GM12891 (cell line): ENCODE measurements around the gene JMY.

ENCODE experiments used
- DNase-seq: peaks from one replicate; pipeline ENCODE4 v3.0.0; 2011; ENCODE audit warnings: low spot score; ENCODE audit not compliant: insufficient read length
- FAIRE-seq: peaks from 2 replicates; lab custom pipeline; 2011; peaks lifted over from hg19 to GRCh38; lab: Jason Lieb, UNC
- PAX5 ChIP-seq: IDR thresholded peaks from 2 replicates; pipeline ENCODE4 v1.6.1; 2011; ENCODE audit warnings: low read length, moderate library complexity, mild to moderate bottlenecking; ENCODE audit not compliant: insufficient read depth, severe bottlenecking
- POLR2A ChIP-seq: IDR thresholded peaks from 2 replicates; pipeline ENCODE4 v1.6.1; 2011; ENCODE audit warnings: low read depth, low read length, control low read depth
- POLR2AphosphoS5 ChIP-seq: IDR thresholded peaks from 2 replicates; pipeline ENCODE4 v1.6.1; 2011; ENCODE audit warnings: low read depth, low read length, control low read depth
- POU2F2 ChIP-seq: IDR thresholded peaks from 2 replicates; pipeline ENCODE4 v1.6.1; 2011; ENCODE audit warnings: low read depth, mild to moderate bottlenecking, control low read depth, low read length, moderate library complexity
- SPI1 ChIP-seq: IDR thresholded peaks from 2 replicates; pipeline ENCODE4 v1.6.1; 2011; ENCODE audit warnings: low read depth, low read length, control low read depth
- TAF1 ChIP-seq: IDR thresholded peaks from 2 replicates; pipeline ENCODE4 v1.6.1; 2011; ENCODE audit warnings: low read depth, low read length, control low read depth

JMY gene

GRCh38 chr5:79205965-79206364 lies 30.0 kb upstream of the JMY start:
- no peak for DNase-seq
- FAIRE-seq: peak; percentile 16
- TF ChIP-seq POU2F2 (no peak), SPI1 (no peak), PAX5 (no peak)

GRCh38 chr5:79206541-79206940 lies 29.4 kb upstream of the JMY start:
- no peak for TF ChIP-seq SPI1
- no peak for TF ChIP-seq POLR2AphosphoS5
- TF ChIP-seq PAX5: no peak
- no peak for TF ChIP-seq POU2F2
- no peak for TF ChIP-seq TAF1
- TF ChIP-seq POLR2A: no peak
- DNase-seq (no peak), FAIRE-seq (no peak)

- no peak for FAIRE-seq
- TF ChIP-seq SPI1 (no peak), POLR2AphosphoS5 (no peak), POLR2A (no peak), PAX5 (no peak), POU2F2 (no peak), TAF1 (no peak)
- DNase-seq: no peak
Observed at GRCh38 chr5:79209505-79209904, 26.4 kb upstream of the JMY start.

DNA sequence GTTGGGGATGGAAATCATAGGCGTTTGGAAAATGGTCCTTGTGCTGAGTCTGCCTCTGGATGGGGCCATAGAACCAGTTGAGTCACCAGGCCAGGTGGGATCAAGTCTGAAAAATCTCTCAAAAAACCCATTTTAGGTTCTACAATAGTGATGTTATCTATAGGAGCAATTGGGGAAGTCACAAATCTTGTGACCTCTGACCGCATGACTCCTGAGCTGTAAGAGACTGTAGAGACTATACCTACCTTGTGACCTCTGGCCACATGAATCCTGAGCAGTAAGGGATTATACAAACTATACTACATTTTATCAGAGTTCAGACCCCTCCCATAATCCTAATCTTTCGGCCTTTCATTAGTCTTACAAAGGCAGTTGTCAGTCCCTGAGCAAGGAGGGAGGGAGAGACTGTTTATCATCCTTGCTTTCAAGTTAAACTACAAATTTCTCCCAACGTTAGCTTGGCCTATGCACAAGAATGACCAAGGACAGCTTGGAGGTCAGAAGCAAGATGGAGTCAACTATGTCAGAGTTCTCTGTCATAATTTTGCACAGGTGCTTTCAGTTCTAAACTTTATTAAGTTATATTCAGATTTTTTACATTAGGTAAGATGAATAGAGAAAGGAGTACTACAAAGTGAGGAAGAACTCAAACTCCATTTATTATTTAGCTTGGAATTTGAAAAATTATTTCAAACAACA lies 11.5 kb upstream of the JMY start:
- DNase-seq: no peak
- TF ChIP-seq POLR2A (no peak), POU2F2 (no peak), POLR2AphosphoS5 (no peak), TAF1 (no peak), PAX5 (no peak), SPI1 (no peak)
- no peak for FAIRE-seq

GRCh38 chr5:79225026-79225425 lies 10.9 kb upstream of the JMY start:
- TF ChIP-seq POLR2A (no peak), POU2F2 (no peak), SPI1 (no peak), PAX5 (no peak), POLR2AphosphoS5 (no peak), TAF1 (no peak)
- no peak for DNase-seq
- no peak for FAIRE-seq

DNA sequence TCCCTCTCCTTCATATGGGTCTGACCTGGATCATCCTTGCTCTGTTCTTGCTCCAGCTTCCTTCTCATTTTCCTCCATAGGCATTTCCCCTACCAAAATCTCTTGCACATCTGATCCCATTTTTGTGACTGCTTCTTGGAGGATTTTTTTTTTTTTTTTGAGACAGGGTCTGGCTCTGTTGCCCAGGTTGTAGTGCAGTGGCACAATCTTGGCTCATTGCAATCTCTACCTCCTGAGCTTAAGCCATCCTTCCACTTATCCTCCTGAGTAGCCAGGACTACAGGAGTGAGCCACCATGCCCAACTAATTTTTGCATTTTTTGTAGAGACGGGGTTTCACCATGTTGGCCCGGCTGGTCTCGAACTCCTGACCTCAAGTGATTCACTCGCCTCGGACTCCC lies 10.5 kb upstream of the JMY start:
- no peak for TF ChIP-seq PAX5
- no peak for TF ChIP-seq SPI1
- TF ChIP-seq TAF1: no peak
- no peak for TF ChIP-seq POLR2AphosphoS5
- no peak for TF ChIP-seq POU2F2
- TF ChIP-seq POLR2A: no peak
- FAIRE-seq (no peak), DNase-seq (no peak)

- TF ChIP-seq SPI1 (no peak), PAX5 (no peak), POLR2AphosphoS5 (no peak), TAF1 (no peak), POU2F2 (no peak), POLR2A (no peak)
- DNase-seq: no peak
- FAIRE-seq: no peak
Observed at GRCh38 chr5:79227484-79228025, 8.4 kb upstream of the JMY start.

DNA sequence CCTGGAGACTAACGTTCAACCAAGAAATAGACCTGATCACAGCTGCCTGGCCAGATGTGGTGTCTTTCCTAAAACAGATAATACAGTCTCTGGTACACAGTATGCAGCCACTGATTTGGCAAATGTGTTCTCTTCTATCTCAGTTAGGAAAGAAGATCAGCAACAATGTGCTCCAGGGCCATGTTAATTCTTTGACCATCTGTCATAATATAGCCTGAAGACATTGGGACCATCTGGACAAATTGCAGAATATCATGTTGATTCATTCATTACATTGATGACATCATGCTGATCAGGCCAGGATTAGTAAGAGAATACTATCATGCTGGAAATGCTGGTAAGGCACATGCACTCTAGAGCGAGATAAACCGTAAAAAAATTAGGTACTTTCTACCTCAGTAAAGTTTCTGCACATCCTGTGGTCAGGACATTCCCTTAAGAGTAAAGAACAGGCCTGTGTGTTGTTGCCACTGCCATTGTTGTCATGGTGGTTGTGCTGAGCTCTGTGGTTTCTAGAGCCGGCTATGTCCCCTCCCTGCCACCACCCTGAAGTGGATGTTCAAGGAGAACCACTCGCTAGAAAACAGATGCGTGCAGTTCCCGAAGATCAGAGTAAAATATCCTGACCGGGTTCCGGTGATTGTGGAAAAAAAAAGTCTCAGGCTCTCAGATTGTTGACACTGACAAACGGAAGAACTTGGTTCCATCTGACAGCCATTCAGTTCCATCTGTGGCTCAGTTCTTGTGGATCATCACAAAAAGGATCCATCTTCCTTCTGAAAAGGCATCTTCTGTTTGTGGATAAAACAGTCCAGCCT lies 6.4 kb upstream of the JMY start:
- DNase-seq (no peak), FAIRE-seq (peak; percentile 65)
- TF ChIP-seq PAX5 (no peak), TAF1 (no peak), POLR2A (no peak), POLR2AphosphoS5 (no peak), POU2F2 (no peak), SPI1 (no peak)

- TF ChIP-seq POLR2A (no peak), POU2F2 (no peak), SPI1 (no peak), PAX5 (no peak), TAF1 (no peak)
- no peak for DNase-seq
- FAIRE-seq: peak; percentile 68
Observed at GRCh38 chr5:79235261-79235633, 684 bp upstream of the JMY start.

DNA sequence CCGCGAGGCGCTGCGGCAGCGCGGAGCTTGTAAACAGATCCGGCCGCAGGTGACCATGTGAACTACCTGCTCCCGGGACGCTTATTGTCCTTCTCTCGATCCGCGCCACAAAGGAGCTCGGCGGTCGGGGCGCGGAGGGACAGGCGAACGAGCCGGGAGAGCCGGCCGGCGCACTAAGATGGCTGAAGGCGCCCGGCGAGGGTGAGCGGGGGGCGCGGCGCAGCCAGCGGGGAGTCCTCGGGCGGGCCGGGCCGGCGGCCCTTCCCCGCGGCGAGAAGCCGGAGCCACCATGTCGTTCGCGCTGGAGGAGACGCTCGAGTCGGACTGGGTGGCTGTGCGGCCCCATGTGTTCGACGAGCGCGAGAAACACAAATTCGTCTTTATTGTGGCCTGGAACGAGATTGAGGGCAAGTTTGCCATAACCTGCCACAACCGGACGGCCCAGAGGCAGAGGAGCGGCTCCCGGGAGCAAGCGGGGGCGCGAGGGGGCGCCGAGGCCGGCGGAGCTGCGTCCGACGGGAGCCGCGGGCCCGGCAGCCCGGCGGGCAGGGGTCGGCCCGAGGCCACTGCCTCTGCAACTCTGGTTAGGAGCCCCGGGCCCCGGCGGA lies 535 bp downstream of the JMY start:
- DNase-seq (peak; percentile 39), FAIRE-seq (peak; percentile 31)
- TF ChIP-seq POLR2A (no peak), PAX5 (no peak), POLR2AphosphoS5 (no peak), SPI1 (no peak), POU2F2 (no peak)
